Rectal smooth muscle tissue (tissue), 1 donor: Measurements from ENCODE around the gene TNKS1BP1.

Experiments
- H3K27ac ChIP-seq: one replicate; pipeline ENCODE4 v1.7.0; 2013; ENCODE audit warnings: low read depth, low read length, inconsistent platforms
- H3K27me3 ChIP-seq: one replicate; pipeline ENCODE4 v1.7.0; 2013; ENCODE audit warnings: low read length; ENCODE audit not compliant: control insufficient read depth, insufficient read depth
- H3K36me3 ChIP-seq: one replicate; pipeline ENCODE4 v1.7.0; 2013; ENCODE audit warnings: low read length; ENCODE audit not compliant: control insufficient read depth, insufficient read depth
- H3K4me1 ChIP-seq: one replicate; pipeline ENCODE4 v1.7.0; 2013; ENCODE audit warnings: low read length; ENCODE audit not compliant: control insufficient read depth, insufficient read depth
- H3K4me3 ChIP-seq: one replicate; pipeline ENCODE4 v1.7.0; 2013; ENCODE audit warnings: low read length
- H3K9ac ChIP-seq: one replicate; pipeline ENCODE4 v1.7.0; 2013; ENCODE audit warnings: low read length

The TNKS1BP1 gene

GRCh38 chr11:57360991-57361390, 36.2 kb upstream of the TNKS1BP1 start:
- H3K27me3 ChIP-seq = no peaks in the 10 kb centered on the region
- H3K27ac ChIP-seq = no peak overlapping the region
- H3K9ac ChIP-seq = no peak overlapping the region
- no peaks in the 10 kb centered on the region for H3K36me3 ChIP-seq
- no peak overlapping the region for H3K4me3 ChIP-seq
- H3K4me1 ChIP-seq = no peaks in the 10 kb centered on the region

GRCh38 chr11:57359896-57360690, 35.3 kb upstream of the TNKS1BP1 start:
- Histone ChIP-seq H3K9ac (no peak overlapping the region), H3K4me1 (no peaks in the 10 kb centered on the region), H3K36me3 (no peaks in the 10 kb centered on the region), H3K27ac (no peak overlapping the region), H3K27me3 (no peaks in the 10 kb centered on the region), H3K4me3 (no peak overlapping the region)

- H3K9ac ChIP-seq = no peak overlapping the region
- H3K4me1 ChIP-seq = no peaks in the 10 kb centered on the region
- H3K27ac ChIP-seq = no peak overlapping the region
- H3K36me3 ChIP-seq = no peaks in the 10 kb centered on the region
- H3K27me3 ChIP-seq = no peaks in the 10 kb centered on the region
- H3K4me3 ChIP-seq = no peak overlapping the region
These were observed 34.6 kb upstream of the TNKS1BP1 start for GRCh38 chr11:57359396-57359795.

GRCh38 chr11:57358991-57359390, 34.2 kb upstream of the TNKS1BP1 start:
- Histone ChIP-seq H3K4me3 (no peak overlapping the region), H3K27ac (no peak overlapping the region), H3K36me3 (no peaks in the 10 kb centered on the region), H3K4me1 (no peaks in the 10 kb centered on the region), H3K9ac (no peak overlapping the region), H3K27me3 (no peaks in the 10 kb centered on the region)

- no peaks in the 10 kb centered on the region for H3K4me1 ChIP-seq
- H3K27me3 ChIP-seq = no peaks in the 10 kb centered on the region
- no peak overlapping the region for H3K27ac ChIP-seq
- no peaks in the 10 kb centered on the region for H3K36me3 ChIP-seq
- no peak overlapping the region for H3K9ac ChIP-seq
- H3K4me3 ChIP-seq = no peak overlapping the region
These were observed 33.8 kb upstream of the TNKS1BP1 start for GRCh38 chr11:57358543-57358961.

- no peak overlapping the region for H3K27ac ChIP-seq
- no peak overlapping the region for H3K9ac ChIP-seq
These were observed 33.1 kb upstream of the TNKS1BP1 start for GRCh38 chr11:57357856-57358255.

GRCh38 chr11:57357310-57357709, 32.6 kb upstream of the TNKS1BP1 start:
- H3K36me3 ChIP-seq = no peaks in the 10 kb centered on the region
- H3K4me3 ChIP-seq = no peak overlapping the region
- no peak overlapping the region for H3K9ac ChIP-seq
- H3K27me3 ChIP-seq = no peaks in the 10 kb centered on the region
- H3K27ac ChIP-seq = no peak overlapping the region
- no peaks in the 10 kb centered on the region for H3K4me1 ChIP-seq

More at GRCh38 chr11:57357856-57358255, 33.1 kb upstream of the TNKS1BP1 start:
- Histone ChIP-seq H3K4me3 (no peak overlapping the region), H3K4me1 (no peaks in the 10 kb centered on the region), H3K27me3 (no peaks in the 10 kb centered on the region), H3K36me3 (no peaks in the 10 kb centered on the region)

- H3K27ac ChIP-seq = no peak overlapping the region
- no peaks in the 10 kb centered on the region for H3K27me3 ChIP-seq
- H3K9ac ChIP-seq = no peak overlapping the region
- no peaks in the 10 kb centered on the region for H3K4me1 ChIP-seq
- no peak overlapping the region for H3K4me3 ChIP-seq
- H3K36me3 ChIP-seq = no peaks in the 10 kb centered on the region
These were observed 31.5 kb upstream of the TNKS1BP1 start for GRCh38 chr11:57356268-57356667.

GRCh38 chr11:57354699-57355098, 29.9 kb upstream of the TNKS1BP1 start:
- no peak overlapping the region for H3K27ac ChIP-seq

GRCh38 chr11:57353852-57354251, 29.1 kb upstream of the TNKS1BP1 start:
- H3K9ac ChIP-seq = no peak overlapping the region
- no peaks in the 10 kb centered on the region for H3K36me3 ChIP-seq
- H3K27ac ChIP-seq = no peak overlapping the region
- H3K4me1 ChIP-seq = no peaks in the 10 kb centered on the region
- H3K4me3 ChIP-seq = no peak overlapping the region
- no peaks in the 10 kb centered on the region for H3K27me3 ChIP-seq

More at GRCh38 chr11:57354699-57355098, 29.9 kb upstream of the TNKS1BP1 start:
- H3K4me1 ChIP-seq = no peaks in the 10 kb centered on the region
- H3K27me3 ChIP-seq = no peaks in the 10 kb centered on the region
- no peaks in the 10 kb centered on the region for H3K36me3 ChIP-seq
- no peak overlapping the region for H3K9ac ChIP-seq
- H3K4me3 ChIP-seq = no peak overlapping the region

- Histone ChIP-seq H3K27ac (no peak overlapping the region), H3K36me3 (no peaks in the 10 kb centered on the region), H3K4me3 (no peak overlapping the region), H3K27me3 (no peaks in the 10 kb centered on the region), H3K4me1 (no peaks in the 10 kb centered on the region), H3K9ac (no peak overlapping the region)
These were observed 28.7 kb upstream of the TNKS1BP1 start for GRCh38 chr11:57353446-57353845.

- no peak overlapping the region for H3K4me3 ChIP-seq
- no peak overlapping the region for H3K9ac ChIP-seq
- no peak overlapping the region for H3K27ac ChIP-seq
- H3K27me3 ChIP-seq = no peaks in the 10 kb centered on the region
- no peaks in the 10 kb centered on the region for H3K36me3 ChIP-seq
- no peaks in the 10 kb centered on the region for H3K4me1 ChIP-seq
These were observed 28.3 kb upstream of the TNKS1BP1 start for GRCh38 chr11:57353036-57353435.
